ENCODE data around the gene COPS3.

COPS3 gene

DNA sequence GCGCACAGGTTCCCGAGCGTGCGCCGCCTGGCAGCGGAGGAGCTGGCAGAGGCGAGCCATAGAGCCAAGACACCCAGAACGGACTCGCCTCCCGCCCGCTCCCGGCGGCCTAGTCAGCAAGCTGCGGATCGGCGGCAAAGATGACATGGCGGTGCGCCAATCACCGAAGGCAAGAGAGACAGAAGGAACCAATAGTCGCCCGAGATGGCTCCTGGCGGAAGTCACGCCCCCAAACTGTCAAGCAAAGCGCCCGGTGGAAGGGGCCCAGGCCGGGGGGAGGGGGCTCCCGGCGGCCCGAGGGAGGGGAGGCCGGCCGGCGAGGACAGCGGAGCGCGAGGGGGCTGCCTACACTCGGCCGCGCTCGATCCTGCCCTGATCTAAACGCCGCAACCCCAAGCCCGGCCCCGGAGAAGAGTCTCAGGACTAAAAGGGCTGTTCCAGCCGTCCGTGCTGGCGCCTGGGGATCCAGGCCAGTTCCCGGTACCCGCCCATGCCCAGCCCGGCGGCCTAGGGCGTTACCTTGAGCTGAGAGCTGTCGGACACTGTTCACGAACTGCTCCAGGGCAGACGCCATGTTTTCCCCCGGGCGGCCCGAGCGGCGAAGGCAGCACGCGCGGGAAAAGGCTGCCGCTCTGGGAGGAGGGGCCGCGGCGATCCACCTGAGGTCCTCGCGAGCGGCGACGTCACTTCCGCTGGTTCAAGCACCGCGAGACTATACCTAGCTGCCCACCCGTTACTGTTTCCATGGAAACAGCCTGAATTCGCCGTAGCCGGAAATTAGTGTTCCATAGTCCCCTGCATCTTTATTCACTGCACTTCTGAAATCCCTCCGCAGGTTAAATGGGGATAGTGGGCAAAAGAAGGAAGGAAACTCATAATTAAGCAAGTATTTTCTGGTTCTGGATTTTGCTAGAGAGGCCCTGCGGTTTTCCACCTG is at the start of gene COPS3:
Gene COPS3, minus strand, starts transcription at position 634 of the 937 bp plus-strand sequence. Its CDS starts 60 bp downstream, at position 574.
- H3K27me3 ChIP-seq: no peaks in the 10 kb centered on the region
- peaks cover 47 to 60% of the 10 kb centered on the region in 2 experiments for H3K4me1 ChIP-seq (ENCODE audit: control insufficient read depth in 1 of 2, insufficient read depth in 1 of 2, low read depth in 1 of 2, low read length in 1 of 2)
- TF ChIP-seq, protein P1, sequence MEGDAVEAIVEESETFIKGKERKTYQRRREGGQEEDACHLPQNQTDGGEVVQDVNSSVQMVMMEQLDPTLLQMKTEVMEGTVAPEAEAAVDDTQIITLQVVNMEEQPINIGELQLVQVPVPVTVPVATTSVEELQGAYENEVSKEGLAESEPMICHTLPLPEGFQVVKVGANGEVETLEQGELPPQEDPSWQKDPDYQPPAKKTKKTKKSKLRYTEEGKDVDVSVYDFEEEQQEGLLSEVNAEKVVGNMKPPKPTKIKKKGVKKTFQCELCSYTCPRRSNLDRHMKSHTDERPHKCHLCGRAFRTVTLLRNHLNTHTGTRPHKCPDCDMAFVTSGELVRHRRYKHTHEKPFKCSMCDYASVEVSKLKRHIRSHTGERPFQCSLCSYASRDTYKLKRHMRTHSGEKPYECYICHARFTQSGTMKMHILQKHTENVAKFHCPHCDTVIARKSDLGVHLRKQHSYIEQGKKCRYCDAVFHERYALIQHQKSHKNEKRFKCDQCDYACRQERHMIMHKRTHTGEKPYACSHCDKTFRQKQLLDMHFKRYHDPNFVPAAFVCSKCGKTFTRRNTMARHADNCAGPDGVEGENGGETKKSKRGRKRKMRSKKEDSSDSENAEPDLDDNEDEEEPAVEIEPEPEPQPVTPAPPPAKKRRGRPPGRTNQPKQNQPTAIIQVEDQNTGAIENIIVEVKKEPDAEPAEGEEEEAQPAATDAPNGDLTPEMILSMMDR (IDR thresholded peaks at IDR 0.05): peak; percentile 35

DNA sequence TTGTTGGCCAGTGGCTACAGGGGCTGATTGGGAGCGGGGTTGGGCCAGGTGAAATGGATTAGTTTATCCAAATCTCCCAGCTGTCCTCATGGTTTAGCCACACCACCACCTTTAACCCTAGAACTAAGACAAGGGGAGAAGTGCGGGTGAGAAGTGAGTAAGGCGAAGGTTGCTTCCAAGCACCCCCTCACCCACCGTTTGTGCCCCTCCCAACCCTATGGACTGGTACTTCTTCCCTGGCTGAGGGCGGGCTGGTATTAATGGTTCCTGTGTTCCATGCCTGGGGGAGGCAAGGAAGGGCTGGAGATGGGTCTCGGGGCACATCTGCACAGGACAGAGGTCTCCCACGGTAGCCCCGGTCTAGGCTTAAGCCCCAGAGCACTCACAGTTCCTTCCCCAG is 47.2 kb upstream of the COPS3 start:
- no peaks in the 10 kb centered on the region for H3K27me3 ChIP-seq
- no peak overlapping the region for H3K27ac ChIP-seq
- TF ChIP-seq, protein P1 (IDR thresholded peaks at IDR 0.05): no peak
- no peaks in the 10 kb centered on the region for H3K9me3 ChIP-seq
- no peak overlapping the region for H3K4me3 ChIP-seq (ENCODE audit: low read depth in 1 of 2, low read length in 1 of 2)
- H3K4me1 ChIP-seq (ENCODE audit: control insufficient read depth in 1 of 2, insufficient read depth in 1 of 2, low read depth in 1 of 2, low read length in 1 of 2): no peaks in the 10 kb centered on the region
- H3K36me3 ChIP-seq: no peaks in the 10 kb centered on the region

More for the DNA sequence above, at the start of gene COPS3:
- H3K9me3 ChIP-seq: no peaks in the 10 kb centered on the region
- H3K27ac ChIP-seq: peak within 1 kb of the TSS; percentile 90
- peak within 1 kb of the TSS; percentile 86 to 98 for H3K4me3 ChIP-seq (ENCODE audit: low read depth in 1 of 2, low read length in 1 of 2)
- no peaks in the 10 kb centered on the region for H3K36me3 ChIP-seq

DNA sequence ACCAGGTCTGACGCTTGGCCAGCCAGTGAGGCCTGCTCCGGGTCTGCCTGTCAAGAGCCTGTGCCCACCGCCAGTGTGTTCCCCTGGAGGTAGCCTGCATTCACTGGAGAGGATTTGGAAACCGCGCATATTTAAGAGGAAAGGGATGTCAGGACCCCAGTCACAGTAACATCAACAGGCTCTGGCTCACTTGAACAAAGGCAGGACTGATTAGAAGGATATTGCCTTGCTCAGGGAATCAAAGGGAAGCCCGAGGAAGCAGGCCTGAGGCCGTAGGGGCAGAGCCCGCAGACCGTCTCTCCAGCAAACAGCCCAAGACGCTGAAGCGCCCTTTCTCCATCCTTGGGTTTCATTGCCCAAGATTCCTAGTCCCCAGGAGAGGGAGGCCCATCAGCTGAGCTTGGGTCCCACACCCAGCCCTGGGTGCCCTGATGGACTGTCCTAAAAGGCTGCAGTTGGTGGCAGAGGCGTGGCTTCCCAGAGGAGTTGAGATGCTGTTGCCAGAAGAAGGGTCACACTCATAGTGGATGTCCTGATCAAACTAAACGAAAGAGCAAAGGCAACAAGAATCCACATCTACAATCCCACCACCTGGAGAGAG is 45.3 kb upstream of the COPS3 start:
- TF ChIP-seq, protein P1 (IDR thresholded peaks at IDR 0.05): no peak

DNA sequence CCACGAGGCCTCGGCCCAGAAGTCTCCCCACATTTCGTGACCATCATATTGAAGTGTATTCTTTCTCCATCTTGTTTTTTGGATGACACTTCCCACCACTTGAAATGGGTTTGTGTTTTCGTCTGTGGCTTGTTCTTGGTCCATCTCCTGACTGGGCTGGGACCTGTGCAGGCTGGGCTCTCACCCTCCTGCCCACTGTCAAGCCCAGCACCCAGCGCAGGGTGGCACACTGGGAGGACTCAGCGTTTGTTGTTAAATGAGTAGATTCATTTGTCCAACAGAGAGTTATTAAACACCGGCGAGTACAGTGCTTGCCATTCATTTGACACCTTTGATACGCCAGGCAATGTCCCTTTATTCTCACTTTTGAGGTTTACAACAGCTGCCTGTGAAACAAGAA is 44.8 kb upstream of the COPS3 start:
- Histone ChIP-seq H3K27ac (no peak overlapping the region), H3K4me1 (ENCODE audit: control insufficient read depth in 1 of 2, insufficient read depth in 1 of 2, low read depth in 1 of 2, low read length in 1 of 2) (no peaks in the 10 kb centered on the region), H3K9me3 (no peaks in the 10 kb centered on the region), H3K36me3 (no peaks in the 10 kb centered on the region), H3K27me3 (no peaks in the 10 kb centered on the region), H3K4me3 (ENCODE audit: low read depth in 1 of 2, low read length in 1 of 2) (no peak overlapping the region)
- TF ChIP-seq, protein P1 (IDR thresholded peaks at IDR 0.05): no peak

More for the DNA sequence above, 45.3 kb upstream of the COPS3 start:
- no peaks in the 10 kb centered on the region for H3K27me3 ChIP-seq
- H3K27ac ChIP-seq: no peak overlapping the region
- H3K36me3 ChIP-seq: no peaks in the 10 kb centered on the region
- no peak overlapping the region for H3K4me3 ChIP-seq (ENCODE audit: low read depth in 1 of 2, low read length in 1 of 2)
- no peaks in the 10 kb centered on the region for H3K9me3 ChIP-seq
- H3K4me1 ChIP-seq (ENCODE audit: control insufficient read depth in 1 of 2, insufficient read depth in 1 of 2, low read depth in 1 of 2, low read length in 1 of 2): no peaks in the 10 kb centered on the region

DNA sequence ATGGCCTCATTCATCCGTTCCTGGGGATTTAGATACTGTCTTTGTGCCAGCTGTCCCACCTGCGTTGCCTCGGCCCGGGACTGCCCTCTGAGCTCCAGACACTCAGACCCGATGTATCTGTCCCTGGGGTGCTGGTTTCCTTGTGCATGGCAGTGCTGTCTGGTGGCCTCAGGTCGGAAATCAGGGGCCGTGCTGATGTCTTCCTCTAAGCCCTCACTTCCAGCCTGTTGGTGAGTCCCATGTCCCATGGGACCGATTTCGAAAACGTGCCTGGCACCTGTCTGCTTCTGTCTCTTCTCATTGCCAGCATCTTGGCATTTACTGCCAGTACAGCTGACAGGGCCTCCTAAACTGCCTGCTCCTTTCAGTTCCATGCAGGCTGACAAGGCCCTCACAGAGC is 44.2 kb upstream of the COPS3 start:
- H3K4me1 ChIP-seq (ENCODE audit: control insufficient read depth in 1 of 2, insufficient read depth in 1 of 2, low read depth in 1 of 2, low read length in 1 of 2): no peaks in the 10 kb centered on the region
- H3K27ac ChIP-seq: no peak overlapping the region
- H3K9me3 ChIP-seq: no peaks in the 10 kb centered on the region
- H3K27me3 ChIP-seq: no peaks in the 10 kb centered on the region
- no peak overlapping the region for H3K4me3 ChIP-seq (ENCODE audit: low read depth in 1 of 2, low read length in 1 of 2)
- TF ChIP-seq, protein P1 (IDR thresholded peaks at IDR 0.05): no peak
- no peaks in the 10 kb centered on the region for H3K36me3 ChIP-seq
